Measurements from ENCODE around the gene WNT9A.

Gene WNT9A

GRCh38 chr1:227924168-227924832 lies 23.4 kb downstream of the WNT9A start:
- no peak for DNase-seq (ENCODE audit: low spot score)

- DNase-seq (ENCODE audit: low spot score) = no peak
Observed at GRCh38 chr1:227923353-227924167, 24.2 kb downstream of the WNT9A start.

GRCh38 chr1:227922501-227923352 lies 25.0 kb downstream of the WNT9A start:
- no peak for DNase-seq (ENCODE audit: low spot score)

- DNase-seq (ENCODE audit: low spot score) = no peak
Observed at GRCh38 chr1:227921461-227922185, 26.1 kb downstream of the WNT9A start.

DNA sequence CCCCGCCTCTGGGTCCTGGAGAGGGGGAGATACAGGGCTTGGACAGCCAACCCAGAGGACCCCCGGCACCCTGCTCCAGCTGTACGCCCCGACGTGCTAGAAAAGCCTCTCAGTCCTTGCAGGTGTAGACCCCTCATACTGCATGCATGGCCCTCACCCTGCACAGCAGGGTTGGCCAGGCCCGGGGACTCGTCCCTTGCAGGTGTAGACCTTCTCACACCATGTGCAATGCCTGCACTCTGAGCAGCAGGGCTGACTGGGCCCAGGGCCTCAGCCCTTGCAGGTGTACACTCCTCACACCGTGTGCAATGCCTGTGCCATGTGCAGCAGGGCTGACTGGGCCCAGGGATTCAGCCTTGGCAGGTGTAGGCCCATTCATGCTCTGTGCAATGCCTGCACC lies 26.8 kb downstream of the WNT9A start:
- DNase-seq (ENCODE audit: low spot score) = no peak

- no peak for DNase-seq (ENCODE audit: low spot score)
Observed at GRCh38 chr1:227920426-227920825, 27.3 kb downstream of the WNT9A start.

DNA sequence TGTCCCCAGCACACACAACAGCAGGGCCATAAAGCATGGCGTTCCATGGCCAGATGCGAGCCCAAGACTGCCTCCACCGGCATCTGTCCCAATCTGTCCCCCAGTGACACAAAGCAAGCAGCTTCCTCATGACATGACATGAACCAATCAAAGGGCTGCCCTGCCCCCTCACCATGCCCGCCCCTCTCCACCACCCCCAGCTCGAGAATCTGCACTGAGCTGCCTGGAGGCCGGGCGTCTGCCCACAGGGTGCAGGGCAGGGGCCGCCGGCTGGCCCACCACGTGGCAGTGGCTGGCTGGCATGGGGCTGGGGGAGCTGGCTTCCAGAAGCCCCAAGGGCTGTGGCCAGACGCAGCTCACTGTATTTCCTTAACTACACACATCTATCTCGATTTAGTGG lies 27.8 kb downstream of the WNT9A start:
- no peak for DNase-seq (ENCODE audit: low spot score)

GRCh38 chr1:227918736-227919135 lies 29.0 kb downstream of the WNT9A start:
- no peak for DNase-seq (ENCODE audit: low spot score)

DNA sequence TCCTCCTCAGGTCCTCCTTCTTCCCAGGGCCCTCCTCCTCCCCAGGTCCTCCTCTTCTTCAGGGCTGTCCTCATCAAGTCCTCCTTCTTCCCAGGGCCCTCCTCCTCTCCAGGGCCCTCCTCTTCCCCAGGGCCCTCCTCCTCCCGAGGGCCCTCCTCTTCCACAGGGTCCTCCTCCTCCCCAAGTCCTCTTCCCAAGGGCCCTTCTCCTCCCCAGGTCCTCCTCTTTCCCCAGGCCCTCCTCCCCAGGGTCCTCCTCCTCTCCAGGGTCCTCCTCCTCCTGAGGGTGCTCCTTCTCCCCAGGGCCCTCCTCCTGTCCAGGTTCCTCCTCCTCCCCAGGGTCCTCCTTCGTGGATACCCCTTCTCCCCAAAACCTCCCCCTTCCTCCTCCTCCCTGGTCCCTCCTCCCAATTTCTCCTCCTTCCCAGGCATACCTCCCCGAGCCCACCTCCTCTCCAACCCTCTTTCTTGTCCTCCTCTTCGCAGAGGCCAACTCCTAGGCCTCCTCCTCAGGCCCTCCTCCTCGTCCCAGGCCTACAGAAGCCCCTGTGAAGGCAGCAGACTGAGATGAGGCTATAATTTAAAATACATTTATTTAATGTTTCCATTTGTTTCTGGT lies 29.5 kb downstream of the WNT9A start:
- no peak for DNase-seq (ENCODE audit: low spot score)

GRCh38 chr1:227917081-227917950 lies 30.4 kb downstream of the WNT9A start:
- DNase-seq (ENCODE audit: low spot score) = no peak

- no peak for DNase-seq (ENCODE audit: low spot score)
Observed at GRCh38 chr1:227916655-227917054, 31.1 kb downstream of the WNT9A start.

DNA sequence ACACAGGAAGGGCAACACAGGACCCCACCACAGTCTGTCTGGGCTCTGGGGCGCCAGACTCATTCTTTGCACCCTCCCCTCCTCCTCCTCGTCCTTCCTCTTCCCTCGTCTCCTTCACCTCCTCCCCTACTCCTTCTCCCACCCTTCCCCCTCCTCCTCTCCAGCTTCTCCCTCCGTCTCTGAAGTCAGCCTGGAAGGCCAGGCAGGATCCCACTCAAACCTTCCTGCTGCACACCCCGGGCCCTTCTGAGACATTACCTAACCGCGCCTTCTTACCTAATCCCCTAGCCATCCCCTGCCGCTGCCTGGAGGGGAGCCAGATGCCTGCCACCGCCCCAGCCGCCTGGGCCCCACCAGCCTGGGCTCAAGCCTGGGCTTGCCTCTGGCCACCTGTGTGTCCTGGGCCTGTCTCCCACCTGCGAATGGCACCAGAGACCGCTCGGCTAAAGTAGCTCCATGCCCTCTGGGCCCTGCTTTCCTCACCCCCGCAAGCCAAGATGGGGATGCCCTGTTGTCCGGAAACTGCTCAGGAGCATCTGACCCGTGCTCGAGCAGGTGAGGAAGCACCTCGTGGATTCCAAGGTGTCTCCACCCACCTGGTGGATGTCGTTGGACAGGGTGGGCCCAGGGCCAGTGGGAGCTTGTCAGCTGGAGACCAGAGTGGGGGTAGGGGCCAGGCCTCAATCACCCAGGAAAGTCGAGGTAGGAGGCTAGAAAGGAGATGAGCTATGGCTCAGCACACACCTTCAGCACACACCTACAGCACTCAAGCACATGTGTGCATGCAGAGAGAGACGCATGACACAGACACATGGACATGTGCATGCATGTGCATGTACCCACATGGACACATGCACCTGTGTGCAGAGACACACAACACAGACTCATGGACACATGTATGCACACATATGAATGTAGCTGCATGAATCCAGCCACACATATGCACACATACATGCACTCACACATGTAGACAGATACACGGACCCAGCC lies 31.9 kb downstream of the WNT9A start:
- DNase-seq (ENCODE audit: low spot score) = no peak

- DNase-seq (ENCODE audit: low spot score) = no peak
Observed at GRCh38 chr1:227914801-227915563, 32.8 kb downstream of the WNT9A start.

DNA sequence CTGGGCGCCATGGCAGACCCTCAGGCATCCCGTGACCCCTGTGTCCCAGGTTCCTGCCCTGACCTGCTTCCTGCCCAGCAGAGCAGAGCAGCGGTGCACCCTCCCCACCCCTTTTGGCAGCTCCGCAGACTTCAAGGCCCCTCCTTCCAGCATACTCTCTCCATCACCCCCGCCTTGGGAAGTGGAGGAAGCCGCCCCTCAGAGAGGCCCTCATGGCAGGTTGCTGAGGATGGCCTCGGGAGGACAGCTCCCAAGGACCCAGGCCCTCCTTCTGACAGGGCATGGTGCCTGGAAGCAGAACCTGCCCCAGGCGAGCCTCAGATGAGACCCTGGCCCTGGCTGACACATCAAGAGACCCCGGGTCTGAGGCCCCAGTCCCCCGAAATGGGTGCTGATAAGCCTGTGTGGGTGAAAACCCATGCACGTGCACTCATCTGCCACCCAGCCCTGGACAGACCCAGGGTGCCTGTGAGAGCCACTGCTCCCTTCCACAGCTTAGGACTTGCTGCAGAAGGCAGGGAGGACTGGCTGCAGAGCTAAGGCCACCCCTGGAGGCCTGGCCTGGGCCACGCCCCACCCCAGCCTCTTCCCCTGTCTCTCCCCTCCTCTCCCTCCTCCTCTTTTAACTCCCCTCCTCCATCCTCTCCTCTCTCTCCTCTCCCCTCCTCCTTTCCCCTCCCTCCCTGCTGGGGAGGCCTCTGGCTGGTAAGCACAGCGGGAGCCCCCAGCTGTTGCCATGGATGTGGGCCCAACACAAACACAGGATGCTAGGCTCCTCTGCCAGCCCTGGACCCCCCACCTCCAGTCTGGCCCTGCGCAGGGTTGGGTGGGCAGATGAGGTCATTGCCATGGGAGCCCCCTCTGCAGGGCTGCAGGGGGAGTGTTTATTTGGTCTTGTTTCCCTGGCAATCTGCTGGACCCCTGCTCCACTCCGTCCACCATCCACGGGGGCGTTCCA lies 33.7 kb downstream of the WNT9A start:
- no peak for DNase-seq (ENCODE audit: low spot score)

- no peak for DNase-seq (ENCODE audit: low spot score)
Observed at GRCh38 chr1:227913396-227913763, 34.4 kb downstream of the WNT9A start.

GRCh38 chr1:227912866-227913265 lies 34.9 kb downstream of the WNT9A start:
- DNase-seq (ENCODE audit: low spot score) = no peak

DNA sequence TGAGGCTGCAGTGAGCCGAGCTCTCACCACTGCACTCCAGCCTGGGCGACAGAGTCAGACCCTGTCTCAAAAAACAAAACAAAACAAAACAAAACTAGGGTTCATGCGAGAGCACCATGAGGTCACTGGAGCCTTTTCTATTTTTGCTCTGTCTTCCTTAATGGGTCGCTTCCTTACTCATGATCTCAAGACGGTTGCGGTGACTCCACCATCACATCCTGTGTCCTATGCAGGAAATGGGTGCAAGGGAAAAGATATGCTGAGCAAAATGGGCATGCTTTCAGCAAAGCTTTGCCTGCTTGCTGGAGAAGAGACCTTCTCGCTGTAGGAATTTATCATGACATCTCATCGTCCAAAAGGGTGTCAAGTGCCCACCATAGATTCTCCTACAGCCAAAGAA lies 36.4 kb downstream of the WNT9A start:
- DNase-seq (ENCODE audit: low spot score) = no peak

Data from hepatic stellate cell (primary cell).